A549 treated with GW870086 at 1 μM for 4 hours (cell line): ENCODE results near the gene RNASE8. TPM values are rescaled to one million over a fixed set of nuclear protein-coding genes. Genes with fewer than 3 reads are reported as not detected.

Experiments
- total RNA-seq: library from RNA; stranded (reverse); fragments of 200-300 nt; extraction: Qiagen RNA extraction; gene quantifications from 5 replicates; pipeline ENCODE4 v1.2.3, GENCODE V29; 2022; ENCODE audit warnings: low read depth

The RNASE8 gene, protein sequence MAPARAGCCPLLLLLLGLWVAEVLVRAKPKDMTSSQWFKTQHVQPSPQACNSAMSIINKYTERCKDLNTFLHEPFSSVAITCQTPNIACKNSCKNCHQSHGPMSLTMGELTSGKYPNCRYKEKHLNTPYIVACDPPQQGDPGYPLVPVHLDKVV
- not detected in 5 replicates for total RNA-seq

DNA sequence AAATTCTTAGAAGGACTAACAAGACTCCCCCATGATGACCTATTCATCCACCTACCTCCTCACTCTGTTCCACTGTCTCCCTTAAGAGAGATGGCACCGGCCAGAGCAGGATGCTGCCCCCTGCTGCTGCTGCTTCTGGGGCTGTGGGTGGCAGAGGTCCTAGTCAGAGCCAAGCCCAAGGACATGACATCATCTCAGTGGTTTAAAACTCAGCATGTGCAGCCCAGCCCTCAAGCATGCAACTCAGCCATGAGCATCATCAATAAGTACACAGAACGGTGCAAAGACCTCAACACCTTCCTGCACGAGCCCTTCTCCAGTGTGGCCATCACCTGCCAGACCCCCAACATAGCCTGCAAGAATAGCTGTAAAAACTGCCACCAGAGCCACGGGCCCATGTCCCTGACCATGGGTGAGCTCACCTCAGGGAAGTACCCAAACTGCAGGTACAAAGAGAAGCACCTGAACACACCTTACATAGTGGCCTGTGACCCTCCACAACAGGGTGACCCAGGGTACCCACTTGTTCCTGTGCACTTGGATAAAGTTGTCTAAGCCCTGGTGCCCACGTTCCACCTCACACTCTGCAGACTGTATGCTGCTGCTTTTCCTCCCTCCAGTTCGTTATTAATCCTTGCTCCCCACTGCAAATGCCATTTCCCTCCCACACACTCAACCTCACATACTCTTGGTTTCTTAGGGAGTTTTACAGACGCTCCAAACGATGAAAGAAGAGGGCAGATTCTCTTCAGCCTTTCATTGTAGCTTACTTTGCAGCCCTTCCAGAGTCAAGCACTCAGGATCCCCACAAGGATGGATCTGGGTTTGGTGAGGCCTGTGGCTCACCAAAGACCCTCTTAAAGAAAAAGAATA lies at the start of gene RNASE8:
TSS of gene RNASE8 (plus strand) at position 20 of the 873 bp plus-strand sequence. CDS start at position 91, 71 bp downstream.

DNA sequence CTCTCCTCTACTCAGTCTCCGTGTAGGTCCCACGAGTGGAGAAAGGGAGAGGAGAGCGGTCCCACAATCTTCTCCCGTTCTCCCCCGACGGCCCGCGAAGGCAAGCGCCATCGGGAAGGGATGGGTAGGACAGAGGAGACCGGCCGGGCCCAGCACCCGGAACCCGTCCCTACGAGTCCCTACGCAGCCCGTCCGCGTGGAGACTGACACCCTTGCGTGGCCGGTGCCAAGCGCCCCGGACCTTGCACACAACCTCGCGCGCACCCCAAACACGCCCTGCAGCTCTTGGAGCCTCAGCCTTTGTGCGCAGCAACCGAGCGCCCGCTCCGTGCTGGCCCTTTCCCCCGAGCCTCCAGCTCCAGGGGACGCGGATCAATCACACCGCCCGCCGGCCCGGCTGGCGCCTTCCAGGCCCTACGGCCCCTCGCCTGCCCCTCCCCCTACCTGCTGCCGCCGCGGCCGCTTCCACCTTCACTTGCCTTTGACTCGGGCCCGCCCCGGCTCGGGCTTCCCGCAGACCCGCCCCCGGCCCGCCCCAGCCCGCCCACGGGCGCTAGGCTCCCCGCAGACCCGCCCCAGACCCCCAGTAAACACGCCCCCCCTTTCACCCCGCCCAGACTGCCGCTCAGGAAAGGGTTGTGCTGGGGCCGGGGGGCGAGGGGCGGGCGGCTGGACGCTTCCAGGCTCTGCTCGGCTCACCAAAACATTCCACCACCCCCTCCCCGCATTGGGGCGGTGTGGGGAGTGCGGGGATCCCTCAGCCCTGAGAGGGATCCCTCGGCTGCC lies 32.8 kb upstream of the RNASE8 start, which contains the start of gene NDRG2:
TSS of gene NDRG2 (minus strand) at position 477 of the 786 bp plus-strand sequence. CDS start 1,746 bp downstream, outside the sequence.

DNA sequence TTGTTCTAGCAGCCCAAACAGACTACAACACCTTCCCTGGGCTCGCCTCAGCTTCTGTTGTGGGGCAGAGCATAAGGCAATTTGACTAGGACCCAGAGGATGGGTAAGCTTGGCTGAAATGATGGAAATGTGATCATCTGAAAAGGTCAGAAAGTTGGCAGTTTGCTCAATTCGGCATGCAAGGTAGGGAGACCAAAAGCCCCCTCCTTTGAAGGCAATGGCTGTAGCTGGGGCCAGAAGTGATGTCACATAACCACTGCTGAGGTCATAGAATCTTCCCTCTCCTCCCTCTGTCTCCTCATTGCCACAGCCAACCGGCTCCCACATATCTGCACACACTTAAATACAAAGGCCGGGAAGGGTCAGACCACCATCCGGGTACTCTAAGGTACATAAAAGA lies 27.7 kb upstream of the RNASE8 start, which contains the start of gene TPPP2:
TSS of gene TPPP2 (plus strand) at position 301 of the 400 bp plus-strand sequence. CDS start 365 bp downstream, outside the sequence.

DNA sequence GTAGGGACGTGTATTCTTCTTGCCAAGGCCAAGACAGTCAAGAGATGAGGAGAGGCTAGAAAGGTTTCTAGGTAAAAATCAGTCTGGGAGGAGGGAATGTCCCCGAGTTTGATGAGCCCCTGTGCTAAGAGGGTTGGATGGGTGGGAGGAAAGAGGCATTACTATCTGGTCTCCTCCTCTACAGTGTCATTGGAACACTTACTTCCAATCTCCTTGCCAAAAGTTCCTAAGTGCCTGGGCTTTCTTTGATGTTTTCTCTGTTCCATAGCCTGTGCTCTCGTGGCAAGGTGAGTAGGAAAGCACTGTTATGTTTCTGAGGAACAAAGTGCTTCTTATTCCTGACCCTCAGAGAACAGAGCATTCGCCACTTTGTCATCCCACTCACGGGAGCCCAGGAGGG lies 22.9 kb upstream of the RNASE8 start, which contains the start of gene RNASE13:
TSS of gene RNASE13 (minus strand) at position 101 of the 400 bp plus-strand sequence. CDS start 519 bp downstream, outside the sequence.

DNA sequence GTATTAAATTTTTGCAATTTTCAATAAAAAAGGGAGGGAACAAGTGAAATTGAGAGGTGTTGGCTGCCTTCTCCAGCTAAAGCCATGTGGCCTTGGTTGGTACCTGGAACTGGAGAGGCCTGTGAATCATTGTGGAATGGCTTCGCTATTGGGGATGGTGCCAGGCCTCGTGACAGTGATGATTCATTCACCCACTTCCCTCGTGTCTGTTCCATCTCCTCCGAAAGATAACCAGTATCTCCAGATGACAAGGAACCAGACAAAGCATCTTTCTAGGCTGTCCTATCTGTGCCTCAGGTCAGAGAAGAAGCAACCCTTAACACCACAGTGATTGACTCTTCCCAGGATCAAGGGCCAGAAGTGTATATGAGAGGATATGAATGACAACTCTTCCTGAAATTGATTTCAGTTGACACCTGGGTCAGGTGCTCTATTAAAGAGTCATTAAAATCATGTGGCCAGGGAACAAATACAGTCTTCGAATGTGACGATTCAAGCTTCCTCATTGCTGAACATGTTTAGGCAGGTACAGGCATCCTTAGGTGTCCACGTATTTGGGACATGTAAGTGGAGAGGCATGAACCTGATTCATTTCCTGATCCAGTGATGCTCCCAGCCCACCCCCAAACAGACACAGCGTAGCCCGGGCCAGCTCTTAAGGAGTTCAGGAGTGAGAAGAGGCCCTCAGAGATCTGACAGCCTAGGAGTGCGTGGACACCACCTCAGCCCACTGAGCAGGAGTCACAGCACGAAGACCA lies 15.8 kb upstream of the RNASE8 start, which contains the start of gene RNASE7:
TSS of gene RNASE7 (plus strand) at position 687 of the 758 bp plus-strand sequence. CDS start 631 bp downstream, outside the sequence.

DNA sequence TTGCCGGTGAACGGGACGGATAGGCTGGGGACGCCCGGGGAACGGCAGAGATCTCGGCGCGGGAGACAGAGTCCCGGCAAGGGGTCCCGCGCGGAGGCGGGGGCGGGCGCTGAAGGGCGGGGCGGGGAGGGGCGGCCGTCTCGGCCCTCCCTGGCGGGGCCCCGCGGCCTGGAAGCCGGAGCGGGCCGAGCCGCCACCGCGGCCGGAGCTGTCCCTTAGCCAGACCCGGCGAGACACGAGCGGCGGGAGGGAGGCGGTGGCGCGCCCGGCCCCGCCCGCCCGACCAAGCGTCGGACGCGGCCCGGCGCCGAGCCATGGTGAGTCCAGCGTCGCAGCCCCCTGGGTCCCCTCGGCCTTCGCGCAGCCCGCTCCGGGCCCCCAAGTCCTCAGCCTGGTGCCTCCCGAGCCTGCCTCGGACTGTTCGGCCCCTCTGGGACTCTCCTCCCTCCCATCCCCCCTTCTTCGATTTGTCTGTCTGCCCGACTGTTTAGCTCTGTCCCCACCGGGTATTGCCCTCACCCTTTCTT lies 12.5 kb downstream of the RNASE8 start, which contains the start of gene ARHGEF40:
TSS of gene ARHGEF40 (plus strand) at position 222 of the 527 bp plus-strand sequence. CDS start at position 315, 93 bp downstream.

DNA sequence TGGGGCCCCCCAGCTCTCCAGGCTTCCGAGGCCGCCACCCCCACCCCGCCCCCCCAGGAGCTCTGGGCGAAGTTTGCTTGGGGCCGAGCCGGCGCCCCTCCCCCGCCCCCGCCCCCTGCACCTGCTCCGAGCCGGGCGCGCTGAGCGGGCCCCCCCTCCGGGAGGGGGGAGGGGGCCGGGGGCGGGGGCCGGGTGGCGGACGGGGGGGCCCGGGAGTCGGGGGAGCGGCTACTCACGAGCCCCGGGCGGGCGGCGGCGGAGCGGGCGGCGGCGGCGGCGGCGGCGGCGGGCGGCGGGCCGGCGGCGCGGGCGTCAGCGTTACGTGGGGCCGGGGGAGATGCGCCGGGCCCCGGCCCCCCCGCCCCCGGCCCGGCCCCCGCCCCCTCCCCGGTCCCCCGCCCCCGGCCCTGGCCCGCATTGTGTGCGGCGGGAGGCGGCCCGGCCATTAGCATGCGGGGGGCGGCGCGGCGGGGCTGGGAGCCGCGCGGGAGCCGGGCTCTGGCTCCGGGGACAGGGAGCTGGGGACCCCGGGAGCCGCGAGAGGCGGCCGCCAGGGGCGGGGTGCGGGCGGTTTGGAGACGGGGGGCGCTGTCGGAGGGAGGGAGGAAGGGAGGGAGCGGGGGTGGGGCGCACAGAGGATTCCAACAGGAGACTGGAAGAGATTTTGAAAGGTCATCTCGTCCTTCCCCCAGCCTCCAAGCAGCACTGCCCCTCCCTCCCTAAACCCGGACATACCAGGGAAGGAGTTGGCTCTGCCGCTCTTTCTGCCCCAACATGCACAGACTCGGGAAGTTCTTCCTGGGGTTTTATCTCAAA lies 40.7 kb downstream of the RNASE8 start, which contains the start of gene ZNF219:
TSS of gene ZNF219 (minus strand) at position 580 of the 816 bp plus-strand sequence. CDS start 5,064 bp downstream, outside the sequence.

DNA sequence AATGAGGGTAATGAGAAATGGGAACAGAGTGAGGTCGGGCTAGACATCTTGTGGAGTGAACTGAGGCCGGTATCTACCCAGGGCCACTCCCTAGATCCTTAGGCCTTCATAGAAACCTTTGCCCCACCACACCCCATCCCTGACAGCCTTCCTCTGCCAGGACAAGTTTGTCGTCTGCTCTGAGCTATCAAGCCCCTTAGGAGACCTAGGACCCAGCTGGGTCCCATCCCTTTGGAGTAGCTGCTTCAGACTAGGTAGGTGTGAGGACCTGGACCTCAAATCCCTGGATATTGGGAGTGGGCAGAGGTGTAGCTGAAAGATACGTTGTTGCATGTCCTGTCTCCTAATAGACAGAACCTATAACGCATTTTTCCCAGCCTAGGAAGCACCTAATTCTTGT lies 43.3 kb downstream of the RNASE8 start, which contains the start of gene TMEM253:
TSS of gene TMEM253 (plus strand) at position 136 of the 400 bp plus-strand sequence. CDS start 278 bp downstream, outside the sequence.

Other genes starting within 250 kb of the RNASE8 start
- gene RNASE3, start 166.4 kb upstream of the RNASE8 start, total RNA-seq: not detected in 5 replicates
- gene RNASE2, start 102.3 kb upstream of the RNASE8 start, total RNA-seq: not detected in 5 replicates
- 68.4 to 77.9 TPM (median 74.9 TPM) in 5 replicates for gene METTL17, start 67.8 kb upstream of the RNASE8 start, total RNA-seq
- 0.09 TPM in 1 of 5 replicates, not detected in the others for gene SLC39A2, start 58.5 kb upstream of the RNASE8 start, total RNA-seq
- gene NDRG2, start 32.8 kb upstream of the RNASE8 start, total RNA-seq: 2.5 to 3.3 TPM (median 2.7 TPM) in 5 replicates
- gene TPPP2, start 27.6 kb upstream of the RNASE8 start, total RNA-seq: not detected in 5 replicates
- not detected in 5 replicates for gene RNASE13, start 23.0 kb upstream of the RNASE8 start, total RNA-seq
- gene RNASE7, start 15.5 kb upstream of the RNASE8 start, total RNA-seq: not detected in 5 replicates
- gene ARHGEF40, start 12.5 kb downstream of the RNASE8 start, total RNA-seq: 7.8 to 13.1 TPM (median 9.5 TPM) in 5 replicates
- 19.7 to 30.5 TPM (median 28.9 TPM) in 5 replicates for gene ZNF219, start 40.8 kb downstream of the RNASE8 start, total RNA-seq
- 0.58 to 1.1 TPM (median 0.85 TPM) in 5 replicates for gene TMEM253, start 43.2 kb downstream of the RNASE8 start, total RNA-seq
- gene OR5AU1, start 98.2 kb downstream of the RNASE8 start, total RNA-seq: not detected in 5 replicates
- gene HNRNPC, start 211.6 kb downstream of the RNASE8 start, total RNA-seq: 791 to 1,079 TPM (median 796 TPM) in 5 replicates
- gene RPGRIP1, start 222.3 kb downstream of the RNASE8 start, total RNA-seq: 0.06 to 0.30 TPM (median 0.20 TPM) in 5 replicates